ENCODE data around the gene RND3. TPM values are rescaled to one million over a fixed set of nuclear protein-coding genes. Genes with fewer than 3 reads are reported as not detected.

The RND3 gene
- polyA plus RNA-seq, 1 experiment = 627 TPM

GRCh38 chr2:150450765-150451164 lies 36.7 kb downstream of the RND3 start:
- Histone ChIP-seq H3K27ac (ENCODE audit: low read depth, low read length) (no peak overlapping the region), H3K9me3 (ENCODE audit: control insufficient read depth, insufficient read depth, low read length) (no peaks in the 10 kb centered on the region), H3K4me3 (ENCODE audit: low read depth, low read length) (no peak overlapping the region), H3K27me3 (ENCODE audit: control insufficient read depth, insufficient read depth, low read length) (no peaks in the 10 kb centered on the region)
- no peak for DNase-seq (ENCODE audit: low read depth, low spot score)
- no peak for TF ChIP-seq CTCF (IDR thresholded peaks at IDR 0.05; ENCODE audit: low read depth, low read length)
- POLR2A ChIA-PET = no interaction called here
- CTCF ChIA-PET = no interaction called here

- Histone ChIP-seq H3K4me3 (ENCODE audit: low read depth, low read length) (no peak overlapping the region), H3K27ac (ENCODE audit: low read depth, low read length) (no peak overlapping the region), H3K27me3 (ENCODE audit: control insufficient read depth, insufficient read depth, low read length) (no peaks in the 10 kb centered on the region), H3K9me3 (ENCODE audit: control insufficient read depth, insufficient read depth, low read length) (no peaks in the 10 kb centered on the region)
- POLR2A ChIA-PET = no interaction called here
- DNase-seq (ENCODE audit: low read depth, low spot score) = no peak
- CTCF ChIA-PET = no interaction called here
- no peak for TF ChIP-seq CTCF (IDR thresholded peaks at IDR 0.05; ENCODE audit: low read depth, low read length)
Observed at GRCh38 chr2:150449856-150450255, 37.6 kb downstream of the RND3 start.

GRCh38 chr2:150445398-150445797 lies 42.1 kb downstream of the RND3 start:
- ChIA-PET CTCF (no interaction called here), POLR2A (no interaction called here)
- no peak for DNase-seq (ENCODE audit: low read depth, low spot score)
- TF ChIP-seq CTCF (IDR thresholded peaks at IDR 0.05; ENCODE audit: low read depth, low read length) = no peak
- Histone ChIP-seq H3K9me3 (ENCODE audit: control insufficient read depth, insufficient read depth, low read length) (no peaks in the 10 kb centered on the region), H3K27me3 (ENCODE audit: control insufficient read depth, insufficient read depth, low read length) (no peaks in the 10 kb centered on the region), H3K27ac (ENCODE audit: low read depth, low read length) (no peak overlapping the region), H3K4me3 (ENCODE audit: low read depth, low read length) (no peak overlapping the region)

- Histone ChIP-seq H3K27ac (ENCODE audit: low read depth, low read length) (no peak overlapping the region), H3K9me3 (ENCODE audit: control insufficient read depth, insufficient read depth, low read length) (no peaks in the 10 kb centered on the region), H3K4me3 (ENCODE audit: low read depth, low read length) (no peak overlapping the region), H3K27me3 (ENCODE audit: control insufficient read depth, insufficient read depth, low read length) (no peaks in the 10 kb centered on the region)
- no peak for DNase-seq (ENCODE audit: low read depth, low spot score)
- ChIA-PET POLR2A (no interaction called here), CTCF (no interaction called here)
- TF ChIP-seq CTCF (IDR thresholded peaks at IDR 0.05; ENCODE audit: low read depth, low read length) = no peak
Observed at GRCh38 chr2:150442484-150442883, 45.0 kb downstream of the RND3 start.

- no peak for DNase-seq (ENCODE audit: low read depth, low spot score)
- H3K27ac ChIP-seq (ENCODE audit: low read depth, low read length) = no peak overlapping the region
- H3K4me3 ChIP-seq (ENCODE audit: low read depth, low read length) = no peak overlapping the region
- ChIA-PET CTCF (no interaction called here), POLR2A (no interaction called here)
- H3K9me3 ChIP-seq (ENCODE audit: control insufficient read depth, insufficient read depth, low read length) = no peaks in the 10 kb centered on the region
- H3K27me3 ChIP-seq (ENCODE audit: control insufficient read depth, insufficient read depth, low read length) = no peaks in the 10 kb centered on the region
- TF ChIP-seq CTCF (IDR thresholded peaks at IDR 0.05; ENCODE audit: low read depth, low read length) = no peak
Observed at GRCh38 chr2:150441784-150442183, 45.7 kb downstream of the RND3 start.
